ENCODE measurements around the gene GPRC5B.

The GPRC5B gene

GRCh38 chr16:19853742-19854542, 30.7 kb downstream of the GPRC5B start:
- H3K36me3 ChIP-seq (ENCODE audit: low read depth), result no peaks in the 10 kb centered on the region
- H3K4me3 ChIP-seq (ENCODE audit: severe bottlenecking), result no peak overlapping the region
- H3K27ac ChIP-seq (ENCODE audit: poor library complexity, severe bottlenecking), result no peak overlapping the region
- no peak for ATAC-seq (ENCODE audit: low read depth)
- no peaks in the 10 kb centered on the region for H3K27me3 ChIP-seq (ENCODE audit: insufficient read depth, poor library complexity, severe bottlenecking)
- H3K9me3 ChIP-seq (ENCODE audit: severe bottlenecking), result no peaks in the 10 kb centered on the region
- TF ChIP-seq CTCF (IDR thresholded peaks at IDR 0.05; ENCODE audit: poor library complexity, severe bottlenecking), result no peak
- no peaks in the 10 kb centered on the region for H3K4me1 ChIP-seq (ENCODE audit: insufficient read depth, poor library complexity, severe bottlenecking)
- DNase-seq (ENCODE audit: low spot score), result no peak

- ATAC-seq (ENCODE audit: low read depth), result no peak
- no peak for TF ChIP-seq CTCF (IDR thresholded peaks at IDR 0.05; ENCODE audit: poor library complexity, severe bottlenecking)
- H3K4me1 ChIP-seq (ENCODE audit: insufficient read depth, poor library complexity, severe bottlenecking), result no peaks in the 10 kb centered on the region
- H3K27me3 ChIP-seq (ENCODE audit: insufficient read depth, poor library complexity, severe bottlenecking), result no peaks in the 10 kb centered on the region
- no peak for DNase-seq (ENCODE audit: low spot score)
- no peaks in the 10 kb centered on the region for H3K36me3 ChIP-seq (ENCODE audit: low read depth)
- H3K4me3 ChIP-seq (ENCODE audit: severe bottlenecking), result no peak overlapping the region
- no peaks in the 10 kb centered on the region for H3K9me3 ChIP-seq (ENCODE audit: severe bottlenecking)
- no peak overlapping the region for H3K27ac ChIP-seq (ENCODE audit: poor library complexity, severe bottlenecking)
These were observed 31.4 kb downstream of the GPRC5B start for GRCh38 chr16:19853132-19853741.

GRCh38 chr16:19851476-19851875, 33.2 kb downstream of the GPRC5B start:
- Histone ChIP-seq H3K27me3 (ENCODE audit: insufficient read depth, poor library complexity, severe bottlenecking) (no peaks in the 10 kb centered on the region), H3K4me1 (ENCODE audit: insufficient read depth, poor library complexity, severe bottlenecking) (no peaks in the 10 kb centered on the region), H3K9me3 (ENCODE audit: severe bottlenecking) (no peaks in the 10 kb centered on the region), H3K36me3 (ENCODE audit: low read depth) (no peaks in the 10 kb centered on the region), H3K27ac (ENCODE audit: poor library complexity, severe bottlenecking) (no peak overlapping the region), H3K4me3 (ENCODE audit: severe bottlenecking) (no peak overlapping the region)
- no peak for DNase-seq (ENCODE audit: low spot score)
- no peak for TF ChIP-seq CTCF (IDR thresholded peaks at IDR 0.05; ENCODE audit: poor library complexity, severe bottlenecking)
- no peak for ATAC-seq (ENCODE audit: low read depth)

- DNase-seq (ENCODE audit: low spot score) (no peak), ATAC-seq (ENCODE audit: low read depth) (no peak)
- no peak for TF ChIP-seq CTCF (IDR thresholded peaks at IDR 0.05; ENCODE audit: poor library complexity, severe bottlenecking)
These were observed 34.4 kb downstream of the GPRC5B start for GRCh38 chr16:19850131-19850817.

More at GRCh38 chr16:19850131-19850817, 34.4 kb downstream of the GPRC5B start:
- Histone ChIP-seq H3K36me3 (ENCODE audit: low read depth) (no peaks in the 10 kb centered on the region), H3K27me3 (ENCODE audit: insufficient read depth, poor library complexity, severe bottlenecking) (no peaks in the 10 kb centered on the region), H3K9me3 (ENCODE audit: severe bottlenecking) (no peaks in the 10 kb centered on the region), H3K4me3 (ENCODE audit: severe bottlenecking) (no peak overlapping the region), H3K4me1 (ENCODE audit: insufficient read depth, poor library complexity, severe bottlenecking) (no peaks in the 10 kb centered on the region), H3K27ac (ENCODE audit: poor library complexity, severe bottlenecking) (no peak overlapping the region)
